GM13976 (cell line): ENCODE results near the gene USP28.

ENCODE experiments used
- DNase-seq: peaks from one replicate; pipeline ENCODE4 v3.0.0; 2012; ENCODE audit warnings: low spot score
- CTCF ChIP-seq: IDR thresholded peaks from 2 replicates; pipeline ENCODE4 v1.5.1; 2012; ENCODE audit warnings: borderline replicate concordance, mild to moderate bottlenecking; ENCODE audit not compliant: insufficient read depth; ENCODE audit errors: extremely low read depth, missing control alignments, control extremely low read depth
- in situ Hi-C: fragments of 300-500 bp; cut with MboI; formaldehyde crosslinking; loops from one replicate; pipeline ENCODE4 v1.12.0; 2022; ENCODE audit warnings: low sequenced_read_pairs, mixed read lengths, inconsistent platforms; ENCODE audit not compliant: unreplicated experiment

USP28 gene

GRCh38 chr11:113828191-113828590 is 47.2 kb downstream of the USP28 start:
- no peak for DNase-seq
- in situ Hi-C loops, result no loop called here
- no peak for TF ChIP-seq CTCF

GRCh38 chr11:113827477-113827876 is 47.9 kb downstream of the USP28 start:
- in situ Hi-C loops, result no loop called here
- DNase-seq, result no peak
- no peak for TF ChIP-seq CTCF

- no peak for TF ChIP-seq CTCF
- in situ Hi-C loops, result no loop called here
- no peak for DNase-seq
Measured at GRCh38 chr11:113818426-113818825, 56.9 kb downstream of the USP28 start.

- DNase-seq, result no peak
- in situ Hi-C loops, result no loop called here
- no peak for TF ChIP-seq CTCF
Measured at GRCh38 chr11:113817626-113818025, 57.7 kb downstream of the USP28 start.

GRCh38 chr11:113817162-113817561 is 58.2 kb downstream of the USP28 start:
- TF ChIP-seq CTCF, result no peak
- DNase-seq, result no peak
- in situ Hi-C loops, result no loop called here

- DNase-seq, result no peak
- no peak for TF ChIP-seq CTCF
- in situ Hi-C loops, result no loop called here
Measured at GRCh38 chr11:113814181-113814580, 61.2 kb downstream of the USP28 start.

- TF ChIP-seq CTCF, result no peak
- in situ Hi-C loops, result no loop called here
- DNase-seq, result no peak
Measured at GRCh38 chr11:113808931-113809330, 66.4 kb downstream of the USP28 start.
